GM21528 (cell line): ENCODE results near the gene NCBP3.

ENCODE experiments used
- ATAC-seq: cut with Tn5 transposase; IDR thresholded peaks from one replicate; pipeline ENCODE4 v1.9.1; 2021; ENCODE audit warnings: mild to moderate bottlenecking, moderate library complexity; ENCODE audit not compliant: unreplicated experiment, low FRiP score

Gene NCBP3

GRCh38 chr17:3762922-3763776 is 82.9 kb downstream of the NCBP3 start:
- ATAC-seq: no peak

DNA sequence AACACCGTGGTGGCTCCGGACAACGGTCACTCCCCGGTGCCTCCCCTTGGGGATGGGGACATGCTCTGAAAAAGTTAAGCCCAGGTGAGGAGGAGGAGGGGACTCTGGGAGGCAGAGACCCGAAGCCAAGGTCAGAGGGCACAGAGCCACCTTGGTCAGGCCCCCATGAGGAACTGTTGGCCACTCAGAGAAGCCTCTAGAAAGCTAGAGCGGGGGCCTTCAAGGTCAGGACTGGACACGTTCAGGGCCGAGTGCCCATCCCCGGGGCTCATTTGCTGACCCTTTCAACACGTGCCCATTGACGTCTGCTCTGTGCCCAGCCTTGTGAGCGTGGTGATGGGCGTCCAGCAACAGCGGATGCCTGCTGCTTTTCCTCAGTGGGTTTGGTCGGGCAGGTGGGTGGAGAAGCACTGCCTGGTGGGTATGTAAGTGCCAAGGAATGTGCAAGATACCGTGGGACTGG is 84.1 kb downstream of the NCBP3 start:
- no peak for ATAC-seq

DNA sequence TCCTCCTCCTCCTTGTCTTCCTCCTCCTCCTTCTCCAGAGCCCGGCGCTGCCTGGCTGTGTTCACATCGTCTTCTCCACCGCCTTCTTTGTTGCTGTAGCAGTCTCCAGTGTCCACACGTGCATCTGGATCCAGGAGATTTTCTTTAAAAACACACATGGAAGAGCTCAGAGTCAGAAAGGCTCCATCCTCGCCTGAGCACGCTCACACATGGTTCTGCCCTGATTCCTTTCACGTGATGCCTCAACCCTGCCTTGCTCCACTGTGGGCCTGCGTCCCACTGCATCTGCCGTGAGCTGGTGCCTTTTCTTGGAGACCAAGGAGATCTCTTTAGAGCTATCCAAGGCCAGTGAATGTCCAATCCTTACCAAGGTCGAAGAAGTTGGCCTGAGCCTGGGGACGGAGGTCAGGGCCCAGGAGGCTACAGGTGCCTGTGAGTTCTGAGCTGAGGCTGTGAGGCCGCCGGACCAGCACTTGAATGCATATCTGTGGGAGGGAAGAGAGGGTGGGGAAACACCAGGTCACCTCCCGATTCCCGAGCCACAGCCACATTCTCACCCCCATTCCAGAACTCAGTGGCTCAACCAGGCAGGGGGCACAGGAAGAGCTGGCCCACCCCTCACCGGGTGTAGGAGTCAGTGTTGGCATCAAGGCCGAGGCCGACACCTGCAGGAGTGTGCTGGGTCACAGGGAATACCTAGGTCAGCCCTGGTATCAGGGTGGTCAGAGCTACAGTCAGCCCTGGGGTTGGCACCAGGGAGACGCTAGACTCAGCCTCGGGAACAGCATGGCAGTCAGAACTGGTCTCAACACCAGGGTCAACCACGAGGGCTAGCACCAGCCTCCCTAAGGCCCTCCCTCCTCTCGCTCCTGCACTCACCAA is 84.8 kb downstream of the NCBP3 start:
- no peak for ATAC-seq

- ATAC-seq: no peak
These were observed 86.3 kb downstream of the NCBP3 start for GRCh38 chr17:3759597-3760216.

DNA sequence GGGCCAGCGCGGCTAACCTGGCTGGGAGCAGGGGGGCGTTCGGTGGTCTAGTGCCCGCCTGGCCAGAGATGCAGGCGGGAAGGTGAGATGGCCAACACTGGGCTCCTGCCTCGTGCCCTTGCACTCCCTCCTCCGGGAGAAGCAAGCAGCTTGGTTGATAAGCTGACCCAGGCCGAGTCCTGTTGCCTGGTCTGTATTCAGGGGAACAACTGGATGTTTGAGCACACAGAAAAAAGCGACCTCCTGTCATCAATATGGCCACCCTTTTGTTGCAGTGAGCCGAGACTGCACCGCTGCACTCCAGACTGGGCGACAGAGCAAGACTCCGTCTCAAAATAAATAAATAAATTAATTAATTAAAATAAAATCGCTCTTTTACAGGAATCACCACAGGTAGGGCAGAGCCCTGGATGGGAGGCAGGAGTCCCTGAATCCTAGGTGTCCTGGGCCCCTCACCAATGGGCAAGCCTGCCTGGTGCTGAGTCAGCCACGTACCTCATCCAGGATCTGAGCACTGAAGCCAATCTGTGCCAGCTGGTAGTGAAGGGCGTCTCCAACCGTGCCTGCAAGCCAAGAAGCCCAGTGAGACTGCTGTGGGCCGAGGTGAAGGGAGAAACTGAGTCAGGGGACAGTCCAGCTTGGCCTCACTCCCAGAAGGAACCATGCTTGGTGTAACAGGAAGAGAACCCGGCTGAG is 90.6 kb downstream of the NCBP3 start:
- no peak for ATAC-seq

DNA sequence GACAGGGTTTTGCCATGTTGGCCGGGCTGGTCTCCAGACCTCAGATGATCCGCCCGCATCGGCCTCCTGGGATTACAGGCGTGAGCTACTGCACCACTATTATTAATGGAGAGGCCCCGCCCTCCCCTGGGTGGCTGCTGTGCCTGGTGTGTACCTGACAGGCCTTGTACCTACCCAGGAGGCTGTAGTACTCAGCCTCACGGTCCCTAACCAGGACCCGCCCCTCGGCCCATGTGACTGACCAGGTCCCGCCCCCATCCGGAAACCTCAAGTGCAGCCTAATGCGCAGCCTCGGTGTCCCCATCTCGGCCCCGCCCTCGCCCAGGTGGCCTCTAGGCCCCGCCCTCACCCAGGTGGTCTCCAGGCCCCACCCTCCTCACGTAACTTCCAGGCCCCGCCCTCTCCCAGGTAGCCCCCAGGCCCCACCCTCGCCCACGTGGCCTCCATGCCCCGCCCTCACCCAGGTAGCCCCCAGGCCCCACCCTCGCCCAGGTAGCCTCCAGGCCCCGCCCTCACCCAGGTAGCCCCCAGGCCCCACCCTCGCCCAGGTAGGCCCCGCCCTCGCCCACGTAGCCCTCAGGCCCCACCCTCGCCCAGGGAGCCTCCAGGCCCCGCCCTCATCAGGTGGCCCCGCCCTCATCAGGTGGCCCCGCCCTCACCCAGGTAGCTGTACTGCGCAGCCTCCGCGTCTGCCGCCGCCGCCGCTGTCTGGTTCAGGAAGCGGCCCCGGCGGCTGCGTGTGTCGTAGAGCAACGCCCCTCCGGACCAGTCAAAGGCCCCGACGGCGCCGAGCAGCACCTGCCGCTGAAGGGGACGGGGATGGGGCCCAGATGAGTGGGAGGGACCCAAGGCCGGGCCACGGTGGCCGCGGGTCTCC is 91.3 kb downstream of the NCBP3 start:
- ATAC-seq: no peak

DNA sequence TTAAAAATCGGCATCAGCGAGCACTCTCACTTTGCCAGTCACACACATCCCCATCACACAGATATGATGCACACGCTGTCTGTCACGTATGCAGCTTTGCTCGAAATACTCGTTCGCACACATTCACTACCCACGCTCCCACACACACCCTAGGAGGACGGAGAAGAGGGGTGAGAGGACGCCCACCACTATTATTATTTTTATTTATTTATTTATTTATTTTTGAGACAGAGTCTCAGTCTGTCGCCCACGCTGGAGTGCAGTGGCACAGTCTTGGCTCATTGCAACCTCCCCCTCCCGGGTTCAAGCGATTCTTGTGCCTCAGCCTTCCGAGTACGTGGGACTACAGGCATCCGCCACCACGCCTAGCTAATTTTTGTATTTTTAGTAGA is 92.0 kb downstream of the NCBP3 start:
- no peak for ATAC-seq

GRCh38 chr17:3753624-3754023 is 92.4 kb downstream of the NCBP3 start:
- no peak for ATAC-seq
